Lung (tissue), 12 donors: ENCODE measurements around the gene HIP1R. TPM values are rescaled to one million over a fixed set of nuclear protein-coding genes. Genes with fewer than 3 reads are reported as not detected.

Experiments used
- ATAC-seq: fragments of 200-7000 bp; cut with Tn5 transposase; one replicate; pipeline ENCODE4 v1.9.1; 2020; ENCODE audit warnings: moderate number of reproducible peaks; ENCODE audit not compliant: insufficient read depth, low FRiP score
- DNase-seq, 3 donors: peaks; one replicate each; pipeline ENCODE4 v3.0.0-alpha.2; 2013 to 2017
- H3K27ac ChIP-seq, 2 donors: one replicate each; pipeline ENCODE4 v1.5.1; 2013; ENCODE audit warnings: mild to moderate bottlenecking in 2 of 2, moderate library complexity in 2 of 2, control low read depth in 1 of 2, inconsistent platforms in 1 of 2, low read depth in 1 of 2, low read length in 1 of 2
- H3K27me3 ChIP-seq, 3 donors: one replicate each; pipeline ENCODE4 v1.5.1; 2013; ENCODE audit warnings: low read length in 2 of 3; ENCODE audit not compliant: control insufficient read depth in 3 of 3, insufficient read depth in 3 of 3
- H3K36me3 ChIP-seq, 4 donors: one replicate each; pipeline ENCODE4 v1.5.1; 2013; ENCODE audit warnings: low read length in 4 of 4, mild to moderate bottlenecking in 1 of 4, moderate library complexity in 1 of 4; ENCODE audit not compliant: control insufficient read depth in 4 of 4, insufficient read depth in 4 of 4
- H3K4me1 ChIP-seq, 5 donors: one replicate each; pipeline ENCODE4 v1.5.1; 2013; ENCODE audit warnings: low read length in 5 of 5, mild to moderate bottlenecking in 2 of 5, moderate library complexity in 1 of 5; ENCODE audit not compliant: control insufficient read depth in 5 of 5, insufficient read depth in 5 of 5
- H3K4me3 ChIP-seq: one replicate; pipeline ENCODE4 v1.5.1; 2013; ENCODE audit warnings: mild to moderate bottlenecking, control low read depth, moderate library complexity
- H3K9ac ChIP-seq, 2 donors: one replicate each; pipeline ENCODE4 v1.5.1; 2013; ENCODE audit warnings: low read length in 2 of 2, control low read depth in 1 of 2; ENCODE audit not compliant: insufficient read depth in 1 of 2
- H3K9me3 ChIP-seq, 4 donors: one replicate each; pipeline ENCODE4 v1.5.1; 2013; ENCODE audit warnings: low read length in 3 of 4, mild to moderate bottlenecking in 1 of 4, moderate library complexity in 1 of 4; ENCODE audit not compliant: control insufficient read depth in 4 of 4, insufficient read depth in 3 of 4
- WGBS, 2 donors: extraction: QIAGEN DNeasy Blood & Tissue Kit; methylation state at CpG; one replicate each; pipeline ENCODE4 v1.1.7; 2013; 5-methylcytosine and 5-hydroxymethylcytosine counted together
- polyA plus RNA-seq, 2 donors: library from polyadenylated mRNA; stranded (reverse); fragments of 200-250 nt; gene quantifications; one replicate each; pipeline ENCODE4 v1.2.1, GENCODE V29; 2013
- total RNA-seq, 2 donors: library from RNA; depleted of rRNA in 1 of 2; stranded (reverse); fragments of >200 nt in 1 of 2; gene quantifications; one replicate each; pipeline ENCODE4 v1.2.1, GENCODE V29; 2014 to 2021
- TF ChIP-seq, protein P1 (sequence below): IDR thresholded peaks from 2 replicates; pipeline ENCODE4 v1.5.1; 2012; ENCODE audit warnings: mild to moderate bottlenecking; ENCODE audit errors: control extremely low read depth, extremely low read depth
- donor health status: control.
- donor health status: control.
- donor health status: Bipolar disorder and iron deficiency.
- donor health status: healthy.
- donor health status: DM: yes; HTN: yes; CAD: no.

Gene HIP1R
- total and polyA plus RNA-seq, 4 donors, result 33.8 to 56.3 (median 35.4) TPM

DNA sequence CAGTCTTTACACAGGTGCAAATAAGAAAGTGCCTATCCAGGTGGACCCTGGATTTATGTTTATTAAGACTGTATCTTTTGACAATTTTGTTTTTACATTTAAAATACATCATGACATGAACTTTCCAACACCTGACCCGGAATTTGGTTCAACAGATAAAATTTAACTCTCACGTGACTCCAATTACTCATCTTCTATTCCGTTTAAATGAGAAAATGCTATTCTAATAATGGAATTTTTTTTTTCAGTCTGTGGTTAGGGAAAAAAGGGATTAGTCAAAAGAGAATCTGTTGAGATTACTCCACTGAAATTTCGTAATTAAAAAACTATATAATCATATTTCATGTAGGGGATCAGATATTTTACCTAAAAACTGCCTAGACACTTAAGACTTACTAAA lies 49.6 kb downstream of the HIP1R start:
- TF ChIP-seq, protein P1, sequence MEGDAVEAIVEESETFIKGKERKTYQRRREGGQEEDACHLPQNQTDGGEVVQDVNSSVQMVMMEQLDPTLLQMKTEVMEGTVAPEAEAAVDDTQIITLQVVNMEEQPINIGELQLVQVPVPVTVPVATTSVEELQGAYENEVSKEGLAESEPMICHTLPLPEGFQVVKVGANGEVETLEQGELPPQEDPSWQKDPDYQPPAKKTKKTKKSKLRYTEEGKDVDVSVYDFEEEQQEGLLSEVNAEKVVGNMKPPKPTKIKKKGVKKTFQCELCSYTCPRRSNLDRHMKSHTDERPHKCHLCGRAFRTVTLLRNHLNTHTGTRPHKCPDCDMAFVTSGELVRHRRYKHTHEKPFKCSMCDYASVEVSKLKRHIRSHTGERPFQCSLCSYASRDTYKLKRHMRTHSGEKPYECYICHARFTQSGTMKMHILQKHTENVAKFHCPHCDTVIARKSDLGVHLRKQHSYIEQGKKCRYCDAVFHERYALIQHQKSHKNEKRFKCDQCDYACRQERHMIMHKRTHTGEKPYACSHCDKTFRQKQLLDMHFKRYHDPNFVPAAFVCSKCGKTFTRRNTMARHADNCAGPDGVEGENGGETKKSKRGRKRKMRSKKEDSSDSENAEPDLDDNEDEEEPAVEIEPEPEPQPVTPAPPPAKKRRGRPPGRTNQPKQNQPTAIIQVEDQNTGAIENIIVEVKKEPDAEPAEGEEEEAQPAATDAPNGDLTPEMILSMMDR, result no peak
- no peaks in the 10 kb centered on the region for H3K36me3 ChIP-seq
- DNase-seq (no peak), ATAC-seq (no peak)
- WGBS, 2 donors, result 52 to 67% methylated on average over 4 of the region's 4 CpGs
- no peak overlapping the region for H3K4me3 ChIP-seq
- no peaks in the 10 kb centered on the region for H3K27me3 ChIP-seq
- H3K4me1 ChIP-seq, result peaks cover 19 to 34% (median 30%) of the 10 kb centered on the region in 5 donors
- H3K9ac ChIP-seq, result no peak overlapping the region
- H3K27ac ChIP-seq, result no peak overlapping the region
- no peaks in the 10 kb centered on the region for H3K9me3 ChIP-seq

DNA sequence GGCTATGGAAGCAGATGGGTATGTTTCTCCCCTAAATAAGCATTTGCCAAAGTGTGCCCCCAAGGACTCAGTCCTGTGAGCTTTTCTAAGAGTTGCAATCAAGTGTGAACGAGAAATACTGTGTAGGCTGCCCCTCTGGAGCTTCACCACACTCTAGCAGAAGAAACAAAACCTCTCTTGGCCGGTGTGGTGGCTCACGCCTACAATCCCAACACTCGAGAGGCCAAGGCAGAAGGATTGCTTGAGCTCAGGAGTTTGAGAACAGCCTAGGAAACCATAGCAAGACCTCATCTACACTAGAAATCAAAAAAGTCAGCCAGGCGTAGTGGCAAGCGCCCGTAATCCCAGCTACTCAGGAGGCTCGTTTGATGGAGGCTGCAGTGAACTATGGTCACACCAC lies 50.9 kb downstream of the HIP1R start:
- TF ChIP-seq, protein P1, result no peak
- WGBS, 2 donors, result 88 to 91% methylated on average over 8 of the region's 8 CpGs
- Histone ChIP-seq H3K27ac (peak overlapping the region in 1 of 2 donors; percentile 9), H3K9me3 (no peaks in the 10 kb centered on the region), H3K36me3 (no peaks in the 10 kb centered on the region), H3K4me3 (no peak overlapping the region), H3K4me1 (peaks cover 14 to 36% (median 25%) of the 10 kb centered on the region in 5 donors), H3K27me3 (no peaks in the 10 kb centered on the region), H3K9ac (no peak overlapping the region)
- DNase-seq (no peak), ATAC-seq (no peak)

DNA sequence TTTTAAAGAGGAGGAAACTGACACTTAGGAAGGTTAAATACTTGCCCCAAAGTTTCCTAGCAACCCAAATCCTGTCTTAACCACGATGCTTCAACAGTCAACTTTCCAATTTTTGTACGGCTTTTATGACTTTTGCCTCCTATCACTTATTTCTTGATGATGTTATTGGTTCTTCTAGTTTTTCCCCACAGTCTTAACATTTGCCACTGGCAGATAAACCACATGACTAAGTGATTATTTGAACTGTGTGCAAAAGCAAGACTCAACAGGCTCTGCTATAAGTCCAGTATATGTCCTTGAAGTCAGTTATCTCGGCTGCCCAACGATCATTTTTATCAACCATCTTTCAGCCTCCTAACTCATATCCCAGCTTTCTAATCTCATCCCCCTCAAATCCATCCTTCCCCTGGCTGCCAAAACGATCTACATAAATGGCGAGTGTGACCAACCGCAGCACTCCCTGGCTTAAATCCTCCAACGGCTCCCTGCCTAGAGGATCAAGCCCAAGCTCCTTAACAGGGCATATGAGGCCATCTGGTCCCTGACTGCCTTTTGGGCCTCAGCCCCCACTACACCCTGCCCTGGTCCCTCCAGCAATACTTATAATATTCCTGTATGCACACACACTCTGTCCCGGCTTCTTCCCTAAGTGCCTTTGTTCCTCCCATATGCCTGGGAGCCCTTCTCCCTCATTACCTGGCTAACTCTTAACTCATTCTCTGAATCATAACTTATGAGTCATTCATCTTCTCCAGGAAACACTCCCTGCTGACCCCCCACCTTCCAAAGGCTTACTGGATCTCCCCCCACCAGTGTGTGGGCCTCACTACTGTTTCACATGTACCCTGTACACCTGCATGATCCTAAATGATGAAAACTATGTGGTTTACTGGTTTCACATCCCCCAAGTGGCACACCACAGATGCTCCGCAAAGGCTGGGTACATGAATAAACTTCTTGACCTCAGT lies 51.9 kb downstream of the HIP1R start:
- ATAC-seq (peak; percentile 2), DNase-seq (no peak)
- H3K9me3 ChIP-seq, result no peaks in the 10 kb centered on the region
- H3K27me3 ChIP-seq, result no peaks in the 10 kb centered on the region
- peaks cover 21 to 36% (median 31%) of the 10 kb centered on the region in 5 donors for H3K4me1 ChIP-seq
- H3K27ac ChIP-seq, result peak overlapping the region; percentile 59 to 90
- no peak overlapping the region for H3K9ac ChIP-seq
- H3K4me3 ChIP-seq, result no peak overlapping the region
- H3K36me3 ChIP-seq, result no peaks in the 10 kb centered on the region
- TF ChIP-seq, protein P1, result no peak
- 61 to 69% methylated on average over 10 of the region's 10 CpGs for WGBS, 2 donors
